Dedifferentiated amniotic fluid mesenchymal stem cell (primary cell): Measurements from ENCODE around the gene CDK5.
"Not testable (repeated sequence)": the region's sequence is repeated elsewhere in the genome, so short reads cannot be mapped to it uniquely, and the experiment has no call there.

Experiments used
- DNase-seq: peaks from one replicate; pipeline ENCODE4 v3.0.0-alpha.2; 2016; ENCODE audit errors: extremely low spot score

CDK5 gene

DNA sequence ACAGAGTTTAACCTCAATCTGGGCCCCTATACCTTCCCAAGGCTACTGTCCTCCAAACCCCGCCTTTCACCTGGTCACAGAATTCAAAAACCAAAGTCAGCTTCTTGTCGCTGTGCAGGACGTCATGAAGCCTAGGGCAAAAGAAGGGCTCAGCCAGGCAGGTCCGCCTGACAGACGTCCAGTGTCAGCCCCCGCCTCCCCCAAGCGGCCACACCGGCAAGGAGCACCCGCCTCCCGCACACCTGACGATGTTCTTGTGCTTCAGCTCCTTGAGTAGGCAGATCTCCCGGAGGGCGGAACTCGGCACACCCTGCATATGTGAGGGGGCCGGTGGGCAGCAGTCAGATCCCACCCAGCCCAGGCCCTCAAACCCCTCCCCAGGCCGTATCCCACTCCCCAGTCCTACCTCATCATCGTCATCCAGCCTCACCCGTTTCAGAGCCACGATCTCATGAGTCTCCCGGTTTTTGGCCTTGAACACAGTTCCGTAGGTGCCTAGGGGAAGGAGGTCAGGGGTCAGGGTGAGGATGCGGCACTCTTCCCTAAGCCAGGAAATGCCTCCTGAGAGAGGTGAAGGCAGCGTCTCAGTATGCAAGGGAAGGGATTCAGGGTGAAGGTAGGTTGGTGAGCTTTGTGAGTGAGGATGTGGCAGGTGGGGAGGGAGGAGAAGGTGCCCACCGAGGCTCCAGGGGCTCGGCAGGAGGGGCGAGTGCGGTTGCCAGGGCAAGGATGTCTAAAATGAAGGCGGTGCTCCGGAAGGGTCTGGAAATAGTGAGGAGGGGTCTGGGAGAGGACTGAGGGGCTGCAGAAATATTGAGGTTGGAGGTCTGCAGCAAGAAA is 811 bp downstream of the CDK5 start:
- no peak for DNase-seq

- DNase-seq = no peak
These were observed 1.4 kb downstream of the CDK5 start for GRCh38 chr7:151056283-151056665.

DNA sequence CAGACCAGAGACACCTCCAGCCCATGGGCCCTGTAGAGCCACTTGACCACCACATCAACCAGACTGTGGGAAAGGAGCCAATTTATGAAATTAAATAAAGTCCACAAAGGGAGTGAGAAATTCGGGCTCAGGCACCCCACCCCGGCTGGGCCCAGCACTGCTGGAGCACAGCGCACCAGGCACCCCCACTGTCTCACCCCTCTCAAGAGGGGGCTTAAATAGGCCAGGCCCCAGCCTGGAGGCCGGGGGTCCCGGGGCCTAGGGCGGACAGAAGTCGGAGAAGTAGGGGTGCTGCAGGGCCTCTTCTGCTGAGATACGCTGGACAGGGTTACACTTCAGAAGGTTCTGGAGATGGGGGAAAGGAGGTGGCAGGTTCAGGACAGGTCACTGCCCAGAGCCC is 3.9 kb downstream of the CDK5 start:
- DNase-seq = no peak

- DNase-seq = no peak
These were observed 4.6 kb downstream of the CDK5 start for GRCh38 chr7:151053096-151053495.

GRCh38 chr7:151051108-151051507 is 6.6 kb downstream of the CDK5 start:
- peak; percentile 24 for DNase-seq

DNA sequence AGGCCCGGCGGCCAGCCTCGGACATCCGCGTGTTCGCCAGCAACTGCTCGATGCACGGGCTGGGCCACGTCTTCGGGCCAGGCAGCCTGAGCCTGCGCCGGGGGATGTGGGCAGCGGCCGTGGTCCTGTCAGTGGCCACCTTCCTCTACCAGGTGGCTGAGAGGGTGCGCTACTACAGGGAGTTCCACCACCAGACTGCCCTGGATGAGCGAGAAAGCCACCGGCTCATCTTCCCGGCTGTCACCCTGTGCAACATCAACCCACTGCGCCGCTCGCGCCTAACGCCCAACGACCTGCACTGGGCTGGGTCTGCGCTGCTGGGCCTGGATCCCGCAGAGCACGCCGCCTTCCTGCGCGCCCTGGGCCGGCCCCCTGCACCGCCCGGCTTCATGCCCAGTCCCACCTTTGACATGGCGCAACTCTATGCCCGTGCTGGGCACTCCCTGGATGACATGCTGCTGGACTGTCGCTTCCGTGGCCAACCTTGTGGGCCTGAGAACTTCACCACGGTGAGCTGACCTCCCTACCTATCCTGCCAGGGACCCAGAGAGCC is 8.7 kb downstream of the CDK5 start:
- no peak for DNase-seq

- DNase-seq = no peak
These were observed 9.5 kb downstream of the CDK5 start, which contains the start of gene ASIC3 for GRCh38 chr7:151047976-151048815. TSS of gene ASIC3 (plus strand) at chr7:151048531. CDS start at chr7:151048886, 355 bp downstream.

DNA sequence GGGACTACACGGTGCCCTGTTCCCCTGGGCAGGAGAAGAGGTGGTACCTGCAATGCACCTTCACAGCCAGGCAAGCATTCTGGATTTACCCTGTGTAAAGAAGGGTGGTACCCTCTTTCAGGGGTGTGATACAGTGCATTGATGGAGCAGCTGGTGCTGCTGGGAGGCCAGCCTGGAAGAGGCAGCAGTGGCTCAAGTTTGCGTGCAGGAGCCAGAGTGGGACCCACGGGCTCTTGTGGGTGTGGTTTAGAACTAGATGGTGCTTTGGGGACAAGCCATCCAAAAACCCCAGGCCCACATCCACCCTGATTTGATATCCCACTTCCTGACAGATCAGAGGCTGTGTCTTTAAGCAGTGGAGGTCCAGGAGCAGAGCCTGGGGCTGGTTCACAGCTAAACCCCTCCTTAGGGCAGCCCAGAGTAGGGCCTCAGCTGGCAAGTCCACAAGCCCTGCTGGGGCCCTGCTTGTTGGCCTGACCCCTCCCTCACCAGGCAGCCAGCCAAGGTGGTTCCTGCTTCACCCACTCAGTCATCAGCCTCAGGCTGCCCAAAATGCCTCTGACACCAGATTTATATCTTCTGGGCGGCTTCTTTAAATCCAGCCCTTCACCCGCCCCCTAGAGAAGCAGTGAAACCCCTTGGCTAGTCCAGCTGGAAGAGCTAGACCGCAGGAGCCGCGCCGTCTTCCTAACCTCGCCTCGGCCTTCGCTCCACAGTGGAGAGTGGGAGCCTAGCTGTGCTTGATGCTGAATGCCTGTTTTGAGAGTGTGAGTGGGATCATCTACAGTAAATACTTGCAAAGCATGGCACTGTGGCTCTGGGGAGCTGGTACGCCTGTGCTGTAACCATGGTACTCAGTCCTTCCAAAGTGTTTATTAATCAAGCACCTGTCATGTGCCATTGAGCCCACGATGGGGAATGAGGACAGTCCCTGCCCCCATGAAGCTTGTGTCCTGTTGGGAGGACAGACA is 10.8 kb downstream of the CDK5 start:
- peak; percentile 67 for DNase-seq

GRCh38 chr7:151045967-151046366 is 11.7 kb downstream of the CDK5 start:
- DNase-seq = no peak

- no peak for DNase-seq
These were observed 12.4 kb downstream of the CDK5 start for GRCh38 chr7:151045262-151045661.

- DNase-seq = no peak
These were observed 13.7 kb downstream of the CDK5 start for GRCh38 chr7:151043959-151044358.

- DNase-seq = not testable (repeated sequence)
These were observed 14.2 kb downstream of the CDK5 start for GRCh38 chr7:151043449-151043848.

GRCh38 chr7:151040616-151041375 is 16.9 kb downstream of the CDK5 start:
- no peak for DNase-seq

GRCh38 chr7:151039850-151040548 is 17.7 kb downstream of the CDK5 start:
- DNase-seq = no peak

DNA sequence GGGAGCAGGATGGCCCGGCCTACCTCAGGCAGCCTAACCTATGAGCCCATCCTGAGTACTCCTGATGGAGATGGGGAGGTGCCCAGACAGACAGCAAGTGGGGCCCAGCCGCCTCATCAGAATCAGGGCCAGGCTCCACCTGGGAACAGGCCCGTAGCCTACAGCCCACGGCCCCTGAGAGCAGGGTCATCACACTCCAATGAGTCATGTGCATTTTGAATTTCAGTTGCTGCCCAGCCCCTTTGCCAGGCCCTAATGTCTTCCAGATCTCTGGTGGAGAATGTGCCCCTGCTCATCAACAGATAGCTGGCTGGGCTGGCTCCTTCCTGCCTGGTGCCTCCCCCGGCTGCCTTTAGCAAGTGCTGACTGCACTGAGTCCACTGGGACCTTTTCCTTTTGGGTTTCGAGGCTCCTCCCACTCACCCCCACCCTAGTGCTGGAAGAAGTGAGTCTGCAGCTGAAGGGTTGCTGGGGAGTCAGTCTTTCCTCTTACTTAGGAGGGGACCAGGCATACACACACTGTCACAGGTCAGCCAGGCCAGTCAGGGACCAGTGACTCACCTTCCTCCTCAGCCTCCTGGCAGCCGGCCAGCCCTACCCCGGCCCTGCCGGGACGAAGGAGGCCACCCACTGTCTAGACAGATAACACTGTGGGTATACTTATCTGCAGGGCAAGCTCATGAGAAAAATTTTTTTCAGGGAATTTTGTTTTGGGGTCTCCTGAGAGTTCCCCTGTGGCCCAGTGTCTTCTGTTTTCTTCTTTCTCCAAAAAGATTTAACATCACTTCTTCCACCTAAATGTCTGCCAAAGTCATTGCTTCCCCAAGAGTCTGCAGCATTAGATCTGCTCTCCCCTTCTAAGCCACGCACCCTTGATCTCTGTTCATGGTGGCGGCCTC is 18.5 kb downstream of the CDK5 start:
- DNase-seq = peak; percentile 55

- DNase-seq = no peak
These were observed 21.8 kb downstream of the CDK5 start for GRCh38 chr7:151035902-151036301.

GRCh38 chr7:151035026-151035717 is 22.5 kb downstream of the CDK5 start:
- DNase-seq = no peak

DNA sequence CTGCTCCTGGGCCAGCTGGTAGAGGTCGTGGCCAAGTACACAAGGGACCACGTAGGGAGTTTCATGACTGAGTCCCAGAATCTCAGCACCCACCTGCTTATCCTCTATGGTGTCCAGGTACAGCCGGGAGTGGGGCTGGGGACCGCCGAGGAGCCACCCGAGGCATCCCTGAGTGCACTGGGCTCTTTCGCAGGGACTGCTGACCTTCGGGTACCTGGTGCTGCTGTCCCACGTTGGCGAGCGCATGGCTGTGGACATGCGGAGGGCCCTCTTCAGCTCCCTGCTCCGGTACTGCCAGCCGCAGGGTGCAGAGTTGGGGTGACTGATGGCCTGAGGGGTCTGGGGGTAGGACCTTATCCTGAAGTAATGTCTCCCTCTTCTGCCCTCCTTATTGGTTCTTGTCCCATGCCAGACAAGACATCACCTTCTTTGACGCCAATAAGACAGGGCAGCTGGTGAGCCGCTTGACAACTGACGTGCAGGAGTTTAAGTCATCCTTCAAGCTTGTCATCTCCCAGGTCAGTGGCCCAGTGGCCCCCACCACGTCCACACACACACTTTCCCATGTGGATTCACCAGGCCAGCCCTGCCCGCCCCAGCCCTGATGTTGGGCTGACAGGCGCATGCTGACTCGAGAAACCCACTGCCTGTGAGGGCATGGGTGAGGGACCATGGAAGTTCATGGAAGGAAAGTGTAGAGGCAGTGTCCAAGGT is 23.2 kb downstream of the CDK5 start:
- DNase-seq = no peak
